Lower leg skin (tissue), 4 donors: ENCODE results near the gene CRIP3. TPM values are rescaled to one million over a fixed set of nuclear protein-coding genes. Genes with fewer than 3 reads are reported as not detected.

Source experiments
- DNase-seq, 2 donors: peaks; one replicate each; pipeline ENCODE4 v3.0.0-alpha.2; 2019; ENCODE audit warnings: low spot score in 2 of 2
- H3K4me3 ChIP-seq: fragments of 200-600 bp; sonication (generic); 2 replicates; pipeline ENCODE4 v1.5.1; 2017; ENCODE audit warnings: mild to moderate bottlenecking, low read depth; ENCODE audit not compliant: poor library complexity, severe bottlenecking
- POLR2A ChIP-seq, 2 donors: fragments of 450-650 bp; IDR thresholded peaks; one replicate each; pipeline ENCODE4 v1.6.1; 2016 to 2017; ENCODE audit warnings: antibody characterized with exemption in 2 of 2, mild to moderate bottlenecking in 1 of 2, moderate library complexity in 1 of 2
- WGBS, 2 donors: methylation state at CpG; one replicate each; pipeline ENCODE4 v1.1.5; 2018; 5-methylcytosine and 5-hydroxymethylcytosine counted together
- intact Hi-C: fragments of 100-400 bp; cut with DNase I; formaldehyde crosslinking; loops from one replicate; pipeline ENCODE4 v1.15.0; 2023; ENCODE audit warnings: low total_unique reads
- total RNA-seq, 4 donors: library from RNA; depleted of rRNA; stranded (reverse); fragments of >200 nt; gene quantifications; one replicate each; pipeline ENCODE4 v1.1.0, GENCODE V29; 2016
- TF ChIP-seq, protein P1 (sequence below), 3 donors: fragments of 450-650 bp; IDR thresholded peaks; one replicate each; pipeline ENCODE4 v1.5.1; 2016; ENCODE audit warnings: antibody characterized with exemption in 3 of 3, mild to moderate bottlenecking in 3 of 3, moderate library complexity in 2 of 3

The CRIP3 gene
- total RNA-seq, 4 donors from 2014 or later = 0.30 to 4.5 TPM; not detected in 2

DNA sequence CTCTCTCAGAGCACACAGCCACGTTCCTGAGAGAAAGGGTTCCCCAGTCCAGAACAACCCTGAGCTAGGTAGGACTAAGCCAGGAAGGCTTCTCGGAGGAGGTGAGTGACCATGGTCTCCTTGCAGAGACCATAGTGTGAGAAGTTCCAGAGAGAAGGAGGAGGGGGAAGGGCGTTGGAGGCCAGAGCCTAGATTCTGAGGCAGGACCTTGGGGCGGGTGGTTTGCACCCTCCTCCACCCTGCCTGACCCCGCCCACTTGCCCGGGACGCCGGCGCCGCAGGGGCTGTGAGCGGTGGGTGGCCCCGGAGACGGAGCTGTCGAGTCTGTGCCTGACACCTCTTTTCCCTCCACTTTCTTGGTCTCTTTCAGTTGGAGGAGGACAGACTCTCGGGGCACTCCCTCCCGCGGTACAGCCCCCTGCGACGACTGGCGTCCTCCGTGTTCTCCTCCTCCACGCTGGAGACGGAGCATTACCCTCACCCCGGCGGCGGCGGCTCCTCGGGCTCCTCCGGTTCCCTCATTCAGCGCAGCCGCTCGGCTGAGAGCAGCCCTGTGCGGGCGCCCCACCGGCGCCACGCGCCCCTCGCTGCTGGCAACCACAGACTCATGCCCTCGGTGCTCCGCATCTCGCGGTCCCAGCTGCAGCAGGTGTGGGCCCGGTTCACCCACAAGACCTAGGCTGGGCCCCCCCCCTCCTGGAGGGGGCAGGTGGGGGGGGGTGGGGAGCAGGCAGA, 39.2 kb downstream of the CRIP3 start:
- TF ChIP-seq POLR2A (IDR thresholded peaks at IDR 0.05) = no peak
- TF ChIP-seq, protein P1, sequence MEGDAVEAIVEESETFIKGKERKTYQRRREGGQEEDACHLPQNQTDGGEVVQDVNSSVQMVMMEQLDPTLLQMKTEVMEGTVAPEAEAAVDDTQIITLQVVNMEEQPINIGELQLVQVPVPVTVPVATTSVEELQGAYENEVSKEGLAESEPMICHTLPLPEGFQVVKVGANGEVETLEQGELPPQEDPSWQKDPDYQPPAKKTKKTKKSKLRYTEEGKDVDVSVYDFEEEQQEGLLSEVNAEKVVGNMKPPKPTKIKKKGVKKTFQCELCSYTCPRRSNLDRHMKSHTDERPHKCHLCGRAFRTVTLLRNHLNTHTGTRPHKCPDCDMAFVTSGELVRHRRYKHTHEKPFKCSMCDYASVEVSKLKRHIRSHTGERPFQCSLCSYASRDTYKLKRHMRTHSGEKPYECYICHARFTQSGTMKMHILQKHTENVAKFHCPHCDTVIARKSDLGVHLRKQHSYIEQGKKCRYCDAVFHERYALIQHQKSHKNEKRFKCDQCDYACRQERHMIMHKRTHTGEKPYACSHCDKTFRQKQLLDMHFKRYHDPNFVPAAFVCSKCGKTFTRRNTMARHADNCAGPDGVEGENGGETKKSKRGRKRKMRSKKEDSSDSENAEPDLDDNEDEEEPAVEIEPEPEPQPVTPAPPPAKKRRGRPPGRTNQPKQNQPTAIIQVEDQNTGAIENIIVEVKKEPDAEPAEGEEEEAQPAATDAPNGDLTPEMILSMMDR (IDR thresholded peaks at IDR 0.05) = no peak
- no peak for DNase-seq
- intact Hi-C loops = loop anchor here (10.0 kb wide), 1 partner anchor 125 kb away; no protein-coding TSS in a partner anchor
- no peak overlapping the region for H3K4me3 ChIP-seq
- 8 to 9% methylated on average over 36 to 44 of the region's 44 CpGs for WGBS, 2 donors

DNA sequence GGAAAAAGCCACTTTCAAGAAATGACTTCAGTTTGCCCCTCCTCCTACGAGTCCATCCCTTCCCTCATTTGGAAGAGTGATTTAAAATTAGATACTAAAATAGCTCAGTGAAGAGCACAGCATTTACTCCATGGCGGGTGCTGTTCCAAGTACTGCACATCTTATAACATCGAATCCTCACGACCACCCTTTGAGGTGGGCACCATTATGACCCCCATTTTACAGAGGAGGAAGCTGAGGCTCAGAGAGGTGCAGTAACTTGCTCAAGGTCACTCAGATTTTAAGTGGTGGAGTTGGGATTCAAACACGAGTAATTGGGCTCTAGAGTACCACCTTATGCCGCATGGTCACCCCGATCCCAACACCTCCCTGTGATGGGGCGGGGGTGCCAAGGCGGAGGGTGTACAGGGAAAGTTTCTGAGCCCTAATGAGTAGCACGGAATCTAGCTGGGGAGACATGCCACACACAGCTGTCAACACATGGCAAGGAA, 39.8 kb downstream of the CRIP3 start:
- intact Hi-C loops = loop anchor here (10.0 kb wide), 1 partner anchor 126 kb away; no protein-coding TSS in a partner anchor
- no peak for TF ChIP-seq POLR2A (IDR thresholded peaks at IDR 0.05)
- TF ChIP-seq, protein P1 (IDR thresholded peaks at IDR 0.05) = no peak
- 69 to 76% methylated on average over 10 of the region's 10 CpGs for WGBS, 2 donors
- no peak overlapping the region for H3K4me3 ChIP-seq
- no peak for DNase-seq

DNA sequence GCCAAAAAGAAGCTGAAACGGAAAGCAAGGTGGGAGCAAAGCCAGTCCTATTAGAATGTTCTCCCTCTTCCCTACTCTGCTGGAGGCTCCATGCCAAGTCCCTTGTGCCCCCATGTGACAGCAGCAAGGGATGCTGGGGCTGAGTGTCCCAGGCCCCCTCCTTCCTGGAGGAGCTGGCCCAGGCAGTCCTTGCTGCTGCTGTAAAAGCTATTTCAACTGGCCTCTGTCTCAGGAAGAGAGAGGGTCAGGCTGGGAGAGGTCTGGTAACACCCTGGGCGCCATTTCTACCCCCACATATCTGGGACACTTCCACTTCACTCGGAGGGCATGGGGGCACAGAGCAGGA, 40.3 kb downstream of the CRIP3 start:
- intact Hi-C loops = loop anchor here (10.0 kb wide), 1 partner anchor 126 kb away; no protein-coding TSS in a partner anchor
- no peak for DNase-seq
- TF ChIP-seq POLR2A (IDR thresholded peaks at IDR 0.05) = no peak
- TF ChIP-seq, protein P1 (IDR thresholded peaks at IDR 0.05) = no peak
- 53 to 68% methylated on average over 3 of the region's 3 CpGs for WGBS, 2 donors
- H3K4me3 ChIP-seq = no peak overlapping the region

DNA sequence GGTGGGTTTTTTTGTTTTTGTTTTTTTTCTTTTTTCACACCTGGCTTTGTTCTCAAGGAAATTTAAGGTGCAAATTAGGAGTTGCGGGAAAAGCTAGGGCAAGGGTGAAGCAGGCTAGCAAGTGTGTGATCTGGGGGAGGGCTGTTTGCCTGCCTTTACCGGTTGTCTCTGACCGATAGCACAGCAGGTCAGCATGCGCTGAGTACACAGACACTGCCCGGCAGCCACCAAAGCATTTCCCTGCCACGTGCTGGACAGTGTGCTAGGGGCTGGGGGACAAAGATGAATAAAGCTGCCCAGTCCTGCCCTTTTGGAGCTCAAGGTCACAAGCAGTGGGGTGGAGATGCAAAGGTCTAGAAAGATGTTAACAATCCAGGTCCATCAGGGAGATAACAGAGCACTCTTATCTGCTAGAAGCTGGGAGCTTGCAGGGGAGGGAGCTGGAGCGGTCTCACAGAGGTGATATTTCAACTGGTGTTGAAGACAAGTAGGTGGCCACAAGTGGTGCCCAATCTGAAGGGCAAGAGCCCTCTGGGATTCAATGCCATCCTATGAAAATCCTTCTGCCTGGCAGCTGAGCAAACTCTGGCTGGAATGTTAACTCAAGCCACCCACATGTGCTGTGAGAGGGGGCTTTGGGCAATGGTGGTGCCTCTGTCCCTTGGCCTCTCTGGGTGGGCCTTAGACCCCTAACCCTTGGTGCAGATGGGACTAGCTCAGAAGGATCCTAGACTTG, 40.8 kb downstream of the CRIP3 start:
- no peak overlapping the region for H3K4me3 ChIP-seq
- intact Hi-C loops = loop anchor here (10.0 kb wide), 1 partner anchor 127 kb away; no protein-coding TSS in a partner anchor
- WGBS, 2 donors = 84 to 91% methylated on average over 7 of the region's 7 CpGs
- no peak for TF ChIP-seq POLR2A (IDR thresholded peaks at IDR 0.05)
- TF ChIP-seq, protein P1 (IDR thresholded peaks at IDR 0.05) = peak in 1 of 3 donors; percentile 95
- no peak for DNase-seq

DNA sequence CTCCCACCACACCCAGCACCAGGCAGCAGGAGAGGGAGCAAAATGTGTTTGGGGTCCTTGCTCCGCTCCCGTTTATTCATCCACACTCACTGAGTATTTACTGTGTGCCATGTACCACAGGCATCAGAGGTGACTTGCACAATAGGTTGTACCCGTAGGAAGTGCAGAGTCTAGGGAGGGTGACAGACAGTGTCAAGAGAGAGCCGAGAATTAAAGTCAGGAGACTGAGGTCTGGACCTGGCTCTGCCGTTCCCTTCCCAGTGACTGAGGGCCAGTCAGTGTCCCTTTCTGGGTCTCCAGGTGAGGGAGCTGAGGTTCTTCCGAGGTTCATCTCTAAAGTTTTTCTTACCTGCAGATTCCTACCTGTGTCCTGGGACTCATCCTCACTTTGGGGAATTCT, 43.1 kb downstream of the CRIP3 start:
- no peak overlapping the region for H3K4me3 ChIP-seq
- no peak for TF ChIP-seq POLR2A (IDR thresholded peaks at IDR 0.05)
- TF ChIP-seq, protein P1 (IDR thresholded peaks at IDR 0.05) = no peak
- intact Hi-C loops = loop anchor here (10.0 kb wide), 1 partner anchor 129 kb away; no protein-coding TSS in a partner anchor
- DNase-seq = no peak
- WGBS, 2 donors = 82 to 84% methylated on average over 6 of the region's 6 CpGs
